Activated CD8-positive, alpha-beta T cell treated with anti-CD3 and anti-CD28 coated beads, Interleukin-2, amount 10 ng/mL, durations not matched to agents 7 days and 5 days (primary cell): Measurements from ENCODE around the gene VENTX. TPM values are rescaled to one million over a fixed set of nuclear protein-coding genes. Genes with fewer than 3 reads are reported as not detected.
"Not testable (repeated sequence)": the region's sequence is repeated elsewhere in the genome, so short reads cannot be mapped to it uniquely, and the experiment has no call there.

Experiments
- ATAC-seq: fragments of 150-1000 bp; cut with Tn5 transposase; one replicate; pipeline ENCODE4 v1.10.0; 2021; ENCODE audit warnings: moderate library complexity
- CTCF ChIA-PET: fragments of 350-600 bp; sonication (Branson Sonifier 250); formaldehyde crosslinking; loops from one replicate; lab custom pipeline; 2021; ENCODE audit warnings: antibody characterized with exemption; lab: Charles Lee
- POLR2A ChIA-PET: fragments of 350-600 bp; sonication (Branson Sonifier 250); formaldehyde crosslinking; loops from one replicate; lab custom pipeline; 2021; ENCODE audit warnings: antibody characterized with exemption; lab: Charles Lee
- DNase-seq: peaks from one replicate; pipeline ENCODE4 v3.0.0-alpha.2; 2020
- H3K27ac Mint-ChIP-seq: one replicate; pipeline ENCODE4 v1.8.0; 2021; ENCODE audit warnings: mild to moderate bottlenecking, mixed read lengths
- H3K27me3 Mint-ChIP-seq: one replicate; pipeline ENCODE4 v1.8.0; 2021; ENCODE audit warnings: low read depth, mixed read lengths
- H3K36me3 Mint-ChIP-seq: one replicate; pipeline ENCODE4 v1.8.0; 2021; ENCODE audit warnings: low read depth, mixed read lengths
- H3K4me1 Mint-ChIP-seq: one replicate; pipeline ENCODE4 v1.8.0; 2021; ENCODE audit warnings: low read depth, mixed read lengths
- H3K4me3 Mint-ChIP-seq: one replicate; pipeline ENCODE4 v1.8.0; 2021; ENCODE audit warnings: mild to moderate bottlenecking, mixed read lengths
- H3K9me3 Mint-ChIP-seq: one replicate; pipeline ENCODE4 v1.8.0; 2022; ENCODE audit warnings: mixed read lengths; ENCODE audit not compliant: insufficient read depth
- total RNA-seq, 2 experiments: library from RNA; stranded (reverse); gene quantifications; one replicate each; pipeline ENCODE4 v1.2.3, GENCODE V29; 2021

Gene VENTX
- total RNA-seq, 2 experiments from 2014 or later: not detected

GRCh38 chr10:133212853-133213494 lies 24.7 kb upstream of the VENTX start:
- Mint-ChIP-seq H3K27me3 (no peaks in the 10 kb centered on the region), H3K27ac (no peak overlapping the region), H3K4me1 (peaks cover 7% of the 10 kb centered on the region), H3K4me3 (no peak overlapping the region), H3K36me3 (no peaks in the 10 kb centered on the region), H3K9me3 (no peaks in the 10 kb centered on the region)
- POLR2A ChIA-PET: no interaction called here
- DNase-seq (no peak), ATAC-seq (no peak)
- CTCF ChIA-PET: no interaction called here

GRCh38 chr10:133213641-133214467 lies 23.8 kb upstream of the VENTX start:
- POLR2A ChIA-PET: no interaction called here
- CTCF ChIA-PET: no interaction called here
- no peak for ATAC-seq
- H3K4me3 Mint-ChIP-seq: no peak overlapping the region
- no peak overlapping the region for H3K27ac Mint-ChIP-seq
- no peaks in the 10 kb centered on the region for H3K27me3 Mint-ChIP-seq
- no peaks in the 10 kb centered on the region for H3K36me3 Mint-ChIP-seq
- H3K9me3 Mint-ChIP-seq: no peaks in the 10 kb centered on the region
- peaks cover 7% of the 10 kb centered on the region for H3K4me1 Mint-ChIP-seq
- no peak for DNase-seq

GRCh38 chr10:133214468-133215410 lies 22.9 kb upstream of the VENTX start:
- ChIA-PET CTCF (no interaction called here), POLR2A (no interaction called here)
- ATAC-seq (no peak), DNase-seq (no peak)
- Mint-ChIP-seq H3K27me3 (no peaks in the 10 kb centered on the region), H3K36me3 (no peaks in the 10 kb centered on the region), H3K27ac (no peak overlapping the region), H3K9me3 (no peaks in the 10 kb centered on the region), H3K4me1 (peaks cover 7% of the 10 kb centered on the region), H3K4me3 (no peak overlapping the region)

GRCh38 chr10:133215586-133215985 lies 22.1 kb upstream of the VENTX start:
- H3K27ac Mint-ChIP-seq: no peak overlapping the region
- POLR2A ChIA-PET: no interaction called here
- H3K4me1 Mint-ChIP-seq: peaks cover 3% of the 10 kb centered on the region
- H3K4me3 Mint-ChIP-seq: no peak overlapping the region
- no peaks in the 10 kb centered on the region for H3K27me3 Mint-ChIP-seq
- H3K36me3 Mint-ChIP-seq: no peaks in the 10 kb centered on the region
- no peaks in the 10 kb centered on the region for H3K9me3 Mint-ChIP-seq
- CTCF ChIA-PET: no interaction called here
- ATAC-seq: no peak
- no peak for DNase-seq

GRCh38 chr10:133216776-133217175 lies 20.9 kb upstream of the VENTX start:
- no peak for DNase-seq
- ATAC-seq: no peak
- Mint-ChIP-seq H3K4me3 (no peak overlapping the region), H3K36me3 (no peaks in the 10 kb centered on the region), H3K4me1 (no peaks in the 10 kb centered on the region), H3K9me3 (no peaks in the 10 kb centered on the region), H3K27ac (no peak overlapping the region), H3K27me3 (peaks cover 5% of the 10 kb centered on the region)
- POLR2A ChIA-PET: no interaction called here
- CTCF ChIA-PET: no interaction called here

GRCh38 chr10:133217800-133218589 lies 19.7 kb upstream of the VENTX start:
- ChIA-PET POLR2A (no interaction called here), CTCF (no interaction called here)
- Mint-ChIP-seq H3K36me3 (no peaks in the 10 kb centered on the region), H3K27ac (no peak overlapping the region), H3K4me3 (no peak overlapping the region), H3K4me1 (no peaks in the 10 kb centered on the region), H3K27me3 (peaks cover 5% of the 10 kb centered on the region), H3K9me3 (no peaks in the 10 kb centered on the region)
- ATAC-seq (no peak), DNase-seq (no peak)

- H3K27ac Mint-ChIP-seq: no peak overlapping the region
- CTCF ChIA-PET: no interaction called here
- H3K4me1 Mint-ChIP-seq: no peaks in the 10 kb centered on the region
- no peaks in the 10 kb centered on the region for H3K9me3 Mint-ChIP-seq
- POLR2A ChIA-PET: no interaction called here
- ATAC-seq: no peak
- no peak overlapping the region for H3K4me3 Mint-ChIP-seq
- no peak for DNase-seq
- H3K36me3 Mint-ChIP-seq: no peaks in the 10 kb centered on the region
- H3K27me3 Mint-ChIP-seq: peaks cover 5% of the 10 kb centered on the region
Observed at GRCh38 chr10:133218891-133219290, 18.8 kb upstream of the VENTX start.

GRCh38 chr10:133219782-133220181 lies 17.9 kb upstream of the VENTX start:
- Mint-ChIP-seq H3K36me3 (no peaks in the 10 kb centered on the region), H3K4me1 (no peaks in the 10 kb centered on the region), H3K27me3 (peaks cover 5% of the 10 kb centered on the region), H3K4me3 (no peak overlapping the region), H3K9me3 (no peaks in the 10 kb centered on the region), H3K27ac (no peak overlapping the region)
- ChIA-PET POLR2A (no interaction called here), CTCF (no interaction called here)
- DNase-seq (no peak), ATAC-seq (no peak)

- H3K27ac Mint-ChIP-seq: no peak overlapping the region
- ATAC-seq: no peak
- POLR2A ChIA-PET: no interaction called here
- H3K9me3 Mint-ChIP-seq: no peaks in the 10 kb centered on the region
- CTCF ChIA-PET: no interaction called here
- peaks cover 14% of the 10 kb centered on the region for H3K4me1 Mint-ChIP-seq
- no peak overlapping the region for H3K4me3 Mint-ChIP-seq
- no peaks in the 10 kb centered on the region for H3K36me3 Mint-ChIP-seq
- DNase-seq: no peak
- peaks cover 5% of the 10 kb centered on the region for H3K27me3 Mint-ChIP-seq
Observed at GRCh38 chr10:133221331-133221730, 16.3 kb upstream of the VENTX start.

- CTCF ChIA-PET, H3K4me3 Mint-ChIP-seq, H3K9me3 Mint-ChIP-seq, POLR2A ChIA-PET, ATAC-seq, H3K36me3 Mint-ChIP-seq, DNase-seq, H3K27ac Mint-ChIP-seq, H3K27me3 Mint-ChIP-seq: not testable (repeated sequence)
- peaks cover 18% of the 10 kb centered on the region for H3K4me1 Mint-ChIP-seq
Observed at GRCh38 chr10:133221756-133222155, 15.9 kb upstream of the VENTX start.

GRCh38 chr10:133224076-133224475 lies 13.6 kb upstream of the VENTX start:
- ATAC-seq: no peak
- peaks cover 25% of the 10 kb centered on the region for H3K4me1 Mint-ChIP-seq
- peaks cover 17% of the 10 kb centered on the region for H3K27me3 Mint-ChIP-seq
- POLR2A ChIA-PET: no interaction called here
- no peaks in the 10 kb centered on the region for H3K36me3 Mint-ChIP-seq
- DNase-seq: no peak
- no peaks in the 10 kb centered on the region for H3K9me3 Mint-ChIP-seq
- no peak overlapping the region for H3K4me3 Mint-ChIP-seq
- H3K27ac Mint-ChIP-seq: no peak overlapping the region
- CTCF ChIA-PET: interaction anchor here (1.5 kb wide), 1 partner anchor 81 kb away, joined by 3 read pairs; no protein-coding TSS in a partner anchor
